H1 (cell line): Measurements from ENCODE around the gene MAIP1. TPM values are rescaled to one million over a fixed set of nuclear protein-coding genes. Genes with fewer than 3 reads are reported as not detected.

Experiments used
- EZH2 ChIP-seq: fragments of 200-600 bp; sonication (generic); IDR thresholded peaks from 2 replicates; pipeline ENCODE4 v1.7.1; 2012; ENCODE audit warnings: low read depth, mild to moderate bottlenecking, moderate library complexity, low read length, inconsistent platforms; ENCODE audit not compliant: severe bottlenecking
- HDAC2 ChIP-seq, 2 experiments: fragments of 300-600 bp in 1 of 2; sonication (generic) in 1 of 2; IDR thresholded peaks; 2 replicates each; pipeline ENCODE4 v1.6.1; 2011 to 2012; ENCODE audit warnings: low read depth in 2 of 2, low read length in 2 of 2, mild to moderate bottlenecking in 2 of 2, moderate library complexity in 2 of 2, borderline replicate concordance in 1 of 2, inconsistent platforms in 1 of 2
- HDAC6 ChIP-seq: IDR thresholded peaks from one replicate; pipeline ENCODE4 v1.7.1; 2012; ENCODE audit warnings: low read depth, mild to moderate bottlenecking, inconsistent platforms, low read length, moderate library complexity
- JUN ChIP-seq: IDR thresholded peaks from 2 replicates; pipeline ENCODE4 v1.6.1; 2011; ENCODE audit warnings: low read depth, mild to moderate bottlenecking, improper control_type of control experiment, low read length
- POLR2AphosphoS5 ChIP-seq: IDR thresholded peaks from 2 replicates; pipeline ENCODE4 v1.6.1; 2011; ENCODE audit warnings: low read depth, low read length
- RFX5 ChIP-seq: IDR thresholded peaks from 2 replicates; pipeline ENCODE4 v1.6.1; 2011; ENCODE audit warnings: low read depth, low read length, improper control_type of control experiment, borderline replicate concordance
- ZNF274 ChIP-seq: IDR thresholded peaks from 2 replicates; pipeline ENCODE4 v1.7.0; 2012; ENCODE audit warnings: low read length, borderline replicate concordance; ENCODE audit errors: extremely low read depth
- polyA plus RNA-seq, 7 experiments: library from polyadenylated mRNA; depleted of rRNA in 3 of 7; stranded (reverse) in 5 of 7; unstranded in 2 of 7; fragments of >200 nt in 5 of 7; fragments of 200-250 nt in 2 of 7; gene quantifications; 1 replicate in 5 of 7; 2 replicates in 1 of 7; 4 replicates in 1 of 7; pipeline versions ENCODE4 v1.2.1 to v1.2.3, GENCODE V29; 2011 to 2013; ENCODE audit warnings: missing spikeins in 2 of 7, mixed read lengths in 2 of 7
- total RNA-seq: library from RNA; stranded (reverse); fragmentation: NEBNext Ultra II Directional; extraction: Animal tissue kit (Norgen Biotek cat#: 25700); gene quantifications from 2 replicates; pipeline ENCODE4 v1.2.1, GENCODE V29; 2021

MAIP1 gene
- total and polyA plus RNA-seq, 2 of the 8 experiments (the other 6 are each of a cell fraction or from before 2014, with no cell fraction given), result 23.2 to 28.5 TPM

- TF ChIP-seq HDAC2 (IDR thresholded peaks at IDR 0.05; ENCODE audit: borderline replicate concordance in 1 of 2, low read depth in 2 of 2, low read length in 2 of 2) (no peak), EZH2 (no peak), RFX5 (no peak), JUN (no peak), ZNF274 (no peak), POLR2AphosphoS5 (no peak), HDAC6 (no peak)
- TF ChIP-seq, all 59 proteins: peak for 0
Measured at GRCh38 chr2:199932312-199932855, 23.0 kb upstream of the MAIP1 start (continued).
